Ishikawa (cell line): ENCODE data around the gene SUN1.

Experiments
- EP300 ChIP-seq: IDR thresholded peaks from 2 replicates; pipeline ENCODE4 v1.6.1; 2012; ENCODE audit warnings: borderline replicate concordance
- NFIC ChIP-seq: IDR thresholded peaks from 2 replicates; pipeline ENCODE4 v1.6.1; 2012
- ZBTB7A ChIP-seq: IDR thresholded peaks from 2 replicates; pipeline ENCODE4 v1.6.1; 2012; ENCODE audit warnings: low read depth
- TF ChIP-seq, protein P1 (sequence below): IDR thresholded peaks from 2 replicates; pipeline ENCODE4 v1.6.1; 2012; ENCODE audit warnings: low read depth, mild to moderate bottlenecking

DNA sequence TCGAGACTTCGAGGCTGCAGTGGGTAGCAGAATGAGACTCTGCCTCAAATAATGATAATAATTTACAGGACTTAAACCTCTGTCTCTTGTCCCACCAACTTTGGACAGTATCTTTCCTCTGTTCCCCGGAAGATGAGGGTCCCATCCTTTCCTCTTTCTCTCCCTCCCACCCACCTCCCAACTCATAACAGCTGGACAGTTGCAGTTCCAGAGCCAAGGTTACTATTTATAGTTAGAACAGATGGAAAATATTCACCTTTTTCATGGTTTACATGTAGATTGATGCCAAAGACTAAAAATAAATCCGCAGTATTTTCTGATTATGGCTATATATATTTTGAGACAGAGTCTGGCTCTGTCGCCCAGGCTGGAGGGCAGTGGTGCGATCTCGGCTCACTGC lies 31.6 kb upstream of the SUN1 start:
- TF ChIP-seq EP300: no peak
- TF ChIP-seq, protein P1, sequence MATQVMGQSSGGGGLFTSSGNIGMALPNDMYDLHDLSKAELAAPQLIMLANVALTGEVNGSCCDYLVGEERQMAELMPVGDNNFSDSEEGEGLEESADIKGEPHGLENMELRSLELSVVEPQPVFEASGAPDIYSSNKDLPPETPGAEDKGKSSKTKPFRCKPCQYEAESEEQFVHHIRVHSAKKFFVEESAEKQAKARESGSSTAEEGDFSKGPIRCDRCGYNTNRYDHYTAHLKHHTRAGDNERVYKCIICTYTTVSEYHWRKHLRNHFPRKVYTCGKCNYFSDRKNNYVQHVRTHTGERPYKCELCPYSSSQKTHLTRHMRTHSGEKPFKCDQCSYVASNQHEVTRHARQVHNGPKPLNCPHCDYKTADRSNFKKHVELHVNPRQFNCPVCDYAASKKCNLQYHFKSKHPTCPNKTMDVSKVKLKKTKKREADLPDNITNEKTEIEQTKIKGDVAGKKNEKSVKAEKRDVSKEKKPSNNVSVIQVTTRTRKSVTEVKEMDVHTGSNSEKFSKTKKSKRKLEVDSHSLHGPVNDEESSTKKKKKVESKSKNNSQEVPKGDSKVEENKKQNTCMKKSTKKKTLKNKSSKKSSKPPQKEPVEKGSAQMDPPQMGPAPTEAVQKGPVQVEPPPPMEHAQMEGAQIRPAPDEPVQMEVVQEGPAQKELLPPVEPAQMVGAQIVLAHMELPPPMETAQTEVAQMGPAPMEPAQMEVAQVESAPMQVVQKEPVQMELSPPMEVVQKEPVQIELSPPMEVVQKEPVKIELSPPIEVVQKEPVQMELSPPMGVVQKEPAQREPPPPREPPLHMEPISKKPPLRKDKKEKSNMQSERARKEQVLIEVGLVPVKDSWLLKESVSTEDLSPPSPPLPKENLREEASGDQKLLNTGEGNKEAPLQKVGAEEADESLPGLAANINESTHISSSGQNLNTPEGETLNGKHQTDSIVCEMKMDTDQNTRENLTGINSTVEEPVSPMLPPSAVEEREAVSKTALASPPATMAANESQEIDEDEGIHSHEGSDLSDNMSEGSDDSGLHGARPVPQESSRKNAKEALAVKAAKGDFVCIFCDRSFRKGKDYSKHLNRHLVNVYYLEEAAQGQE: no peak
- TF ChIP-seq ZBTB7A: no peak
- TF ChIP-seq NFIC: no peak
